GM18867 (cell line): ENCODE data around the gene IDH3G.
"Not testable (repeated sequence)": the region's sequence is repeated elsewhere in the genome, so short reads cannot be mapped to it uniquely, and the experiment has no call there.

ENCODE experiments used
- ATAC-seq: cut with Tn5 transposase; IDR thresholded peaks from one replicate; pipeline ENCODE4 v1.9.1; 2021; ENCODE audit warnings: mild to moderate bottlenecking, moderate library complexity; ENCODE audit not compliant: unreplicated experiment

IDH3G gene

GRCh38 chrX:153763298-153763932, 30.8 kb downstream of the IDH3G start:
- ATAC-seq = no peak

- ATAC-seq = no peak
These were observed 31.5 kb downstream of the IDH3G start for GRCh38 chrX:153762626-153763173.

- no peak for ATAC-seq
These were observed 32.3 kb downstream of the IDH3G start for GRCh38 chrX:153761863-153762262.

GRCh38 chrX:153755136-153755535, 39.0 kb downstream of the IDH3G start:
- ATAC-seq = no peak

- no peak for ATAC-seq
These were observed 43.9 kb downstream of the IDH3G start for GRCh38 chrX:153750127-153750774.

- ATAC-seq = not testable (repeated sequence)
These were observed 45.2 kb downstream of the IDH3G start for GRCh38 chrX:153749017-153749416.

- not testable (repeated sequence) for ATAC-seq
These were observed 47.2 kb downstream of the IDH3G start for GRCh38 chrX:153746991-153747390.

GRCh38 chrX:153746359-153746758, 47.8 kb downstream of the IDH3G start:
- ATAC-seq = no peak

- not testable (repeated sequence) for ATAC-seq
These were observed 49.1 kb downstream of the IDH3G start for GRCh38 chrX:153745067-153745433.

- ATAC-seq = no peak
These were observed 49.7 kb downstream of the IDH3G start for GRCh38 chrX:153744210-153745066.

GRCh38 chrX:153743468-153744209, 50.5 kb downstream of the IDH3G start:
- not testable (repeated sequence) for ATAC-seq

- not testable (repeated sequence) for ATAC-seq
These were observed 51.2 kb downstream of the IDH3G start for GRCh38 chrX:153742796-153743467.

GRCh38 chrX:153742111-153742510, 52.1 kb downstream of the IDH3G start:
- ATAC-seq = not testable (repeated sequence)

GRCh38 chrX:153741446-153741845, 52.7 kb downstream of the IDH3G start:
- no peak for ATAC-seq

- no peak for ATAC-seq
These were observed 53.4 kb downstream of the IDH3G start for GRCh38 chrX:153740631-153741222.

GRCh38 chrX:153739754-153740486, 54.3 kb downstream of the IDH3G start:
- no peak for ATAC-seq

GRCh38 chrX:153738056-153738605, 56.0 kb downstream of the IDH3G start:
- ATAC-seq = no peak

GRCh38 chrX:153736871-153737441, 57.2 kb downstream of the IDH3G start:
- ATAC-seq = no peak
